Spinal cord (tissue), 10 donors: ENCODE results near the gene BMF. TPM values are rescaled to one million over a fixed set of nuclear protein-coding genes. Genes with fewer than 3 reads are reported as not detected.
A peak's percentile ranks its signal among the peaks of the same experiment; 100 is the strongest.

ENCODE experiments used
- DNase-seq, 6 donors: peaks; one replicate each; pipeline versions ENCODE4 v3.0.0 to v3.0.0-alpha.2; 2013 to 2015; ENCODE audit warnings: low spot score in 6 of 6, low read depth in 4 of 6
- H3K27ac ChIP-seq: one replicate; pipeline ENCODE4 v1.5.1; 2013; ENCODE audit warnings: low read depth, low read length, control low read depth
- H3K27me3 ChIP-seq: one replicate; pipeline ENCODE4 v1.6.1; 2013; ENCODE audit warnings: low read length; ENCODE audit not compliant: control insufficient read depth, insufficient read depth
- H3K36me3 ChIP-seq: one replicate; pipeline ENCODE4 v1.6.1; 2013; ENCODE audit warnings: low read length; ENCODE audit not compliant: control insufficient read depth, insufficient read depth
- H3K4me1 ChIP-seq: one replicate; pipeline ENCODE4 v1.6.1; 2013; ENCODE audit warnings: low read length; ENCODE audit not compliant: control insufficient read depth, insufficient read depth
- H3K4me3 ChIP-seq: one replicate; pipeline ENCODE4 v1.5.1; 2013; ENCODE audit warnings: low read depth, low read length, control low read depth
- H3K9me3 ChIP-seq: one replicate; pipeline ENCODE4 v1.6.1; 2013; ENCODE audit warnings: low read length; ENCODE audit not compliant: control insufficient read depth, insufficient read depth
- WGBS: methylation state at CpG from one replicate; pipeline ENCODE4 v1.1.5; 2013; ENCODE audit warnings: missing lambda C conversion rate; ENCODE audit not compliant: insufficient coverage; 5-methylcytosine and 5-hydroxymethylcytosine counted together
- polyA plus RNA-seq, 2 donors: library from polyadenylated mRNA; unstranded; fragments of 120-200 nt; gene quantifications; one replicate each; pipeline ENCODE4 v1.2.1, GENCODE V29; 2013; ENCODE audit not compliant: insufficient read length in 2 of 2
- total RNA-seq, 2 donors: library from RNA; depleted of rRNA in 1 of 2; stranded (reverse); fragments of 120-200 nt in 1 of 2; fragments of >200 nt in 1 of 2; gene quantifications; one replicate each; pipeline versions ENCODE4 v1.2.3 to v1.2.4, GENCODE V29; 2013 to 2014
- donor health status: healthy.

BMF gene
- total and polyA plus RNA-seq, 4 donors: 4.6 to 10.3 (median 7.9) TPM

GRCh38 chr15:40097096-40097967, 11.3 kb downstream of the BMF start:
- no peak overlapping the region for H3K4me3 ChIP-seq
- peaks cover 10% of the 10 kb centered on the region for H3K27me3 ChIP-seq
- H3K9me3 ChIP-seq: no peaks in the 10 kb centered on the region
- WGBS: 97% methylated on average over 9 of the region's 10 CpGs
- H3K27ac ChIP-seq: no peak overlapping the region
- no peaks in the 10 kb centered on the region for H3K36me3 ChIP-seq
- DNase-seq: no peak
- peaks cover 50% of the 10 kb centered on the region for H3K4me1 ChIP-seq

DNA sequence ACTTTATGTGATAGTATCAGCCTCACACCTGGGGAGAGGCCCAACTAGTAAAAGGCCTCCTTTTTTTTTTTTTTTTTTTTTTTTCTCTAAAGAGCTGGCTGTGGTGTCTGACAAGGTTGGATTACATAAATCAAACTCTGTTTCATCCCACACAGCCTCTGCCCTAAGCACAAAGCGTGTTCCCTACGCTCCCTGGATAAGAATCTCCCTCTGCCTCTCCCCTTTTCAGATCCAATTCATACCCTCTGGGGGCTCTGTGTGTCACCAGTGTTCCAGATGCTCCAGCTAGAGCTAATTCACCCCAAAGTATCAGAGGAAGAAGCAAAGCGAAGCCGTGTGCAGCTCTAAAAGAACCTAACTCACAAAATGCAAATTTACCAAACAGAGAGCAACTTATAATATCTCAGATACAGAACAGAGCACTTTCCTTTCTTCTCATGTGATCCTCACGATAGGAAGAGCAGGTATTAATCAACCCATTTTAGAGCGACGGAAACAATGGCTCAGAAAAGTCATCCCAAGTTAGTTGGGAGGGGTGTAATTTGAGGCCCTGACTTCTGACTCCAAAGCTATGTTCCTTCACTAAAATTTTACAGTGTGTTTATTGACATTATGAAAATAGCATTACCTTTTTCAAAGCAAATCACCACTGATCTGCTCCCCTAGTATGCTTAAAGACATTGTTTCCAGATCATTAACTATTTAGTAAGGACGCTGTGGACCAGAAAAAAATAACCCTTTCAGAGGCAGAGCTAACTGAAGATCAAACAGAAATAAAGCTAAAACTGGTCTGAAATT, 12.4 kb downstream of the BMF start:
- Histone ChIP-seq H3K27ac (peak overlapping the region; percentile 6), H3K9me3 (no peaks in the 10 kb centered on the region), H3K36me3 (no peaks in the 10 kb centered on the region), H3K27me3 (peaks cover 10% of the 10 kb centered on the region), H3K4me3 (no peak overlapping the region), H3K4me1 (peaks cover 54% of the 10 kb centered on the region)
- DNase-seq: peak in 1 of 6 donors; percentile 74
- 56% methylated on average over 5 of the region's 8 CpGs for WGBS

- no peak for DNase-seq
- WGBS: 90% methylated on average over 6 of the region's 9 CpGs
- peaks cover 62% of the 10 kb centered on the region for H3K4me1 ChIP-seq
These were observed 13.1 kb downstream of the BMF start for GRCh38 chr15:40095371-40096093.

DNA sequence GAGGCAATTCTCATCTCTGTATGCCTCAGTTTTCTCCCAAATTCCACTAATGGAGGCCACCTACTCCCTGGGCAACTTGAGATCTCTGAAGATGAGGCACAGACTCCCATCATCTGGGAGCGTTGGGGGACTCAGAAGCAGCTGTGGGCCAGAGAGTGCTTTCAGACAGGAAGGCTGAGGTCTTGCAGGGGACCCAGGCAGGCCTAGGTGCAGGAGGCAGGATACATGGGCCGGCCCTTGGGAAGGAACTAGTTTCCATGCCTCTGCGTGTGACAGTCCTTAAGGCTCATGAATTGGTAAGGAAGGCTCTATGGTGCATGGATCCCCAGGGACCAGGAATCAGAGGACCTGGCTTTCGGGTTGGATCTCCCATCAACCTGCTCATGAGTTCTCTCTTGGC, 14.5 kb downstream of the BMF start:
- Histone ChIP-seq H3K27me3 (peaks cover 6% of the 10 kb centered on the region), H3K9me3 (no peaks in the 10 kb centered on the region), H3K4me3 (no peak overlapping the region), H3K36me3 (peaks cover 4% of the 10 kb centered on the region), H3K4me1 (peaks cover 71% of the 10 kb centered on the region), H3K27ac (no peak overlapping the region)
- WGBS: 95% methylated on average over 3 of the region's 4 CpGs
- DNase-seq: no peak

More at GRCh38 chr15:40095371-40096093, 13.1 kb downstream of the BMF start:
- Histone ChIP-seq H3K9me3 (no peaks in the 10 kb centered on the region), H3K27ac (no peak overlapping the region), H3K36me3 (peaks cover 4% of the 10 kb centered on the region), H3K27me3 (peaks cover 6% of the 10 kb centered on the region), H3K4me3 (no peak overlapping the region)

DNA sequence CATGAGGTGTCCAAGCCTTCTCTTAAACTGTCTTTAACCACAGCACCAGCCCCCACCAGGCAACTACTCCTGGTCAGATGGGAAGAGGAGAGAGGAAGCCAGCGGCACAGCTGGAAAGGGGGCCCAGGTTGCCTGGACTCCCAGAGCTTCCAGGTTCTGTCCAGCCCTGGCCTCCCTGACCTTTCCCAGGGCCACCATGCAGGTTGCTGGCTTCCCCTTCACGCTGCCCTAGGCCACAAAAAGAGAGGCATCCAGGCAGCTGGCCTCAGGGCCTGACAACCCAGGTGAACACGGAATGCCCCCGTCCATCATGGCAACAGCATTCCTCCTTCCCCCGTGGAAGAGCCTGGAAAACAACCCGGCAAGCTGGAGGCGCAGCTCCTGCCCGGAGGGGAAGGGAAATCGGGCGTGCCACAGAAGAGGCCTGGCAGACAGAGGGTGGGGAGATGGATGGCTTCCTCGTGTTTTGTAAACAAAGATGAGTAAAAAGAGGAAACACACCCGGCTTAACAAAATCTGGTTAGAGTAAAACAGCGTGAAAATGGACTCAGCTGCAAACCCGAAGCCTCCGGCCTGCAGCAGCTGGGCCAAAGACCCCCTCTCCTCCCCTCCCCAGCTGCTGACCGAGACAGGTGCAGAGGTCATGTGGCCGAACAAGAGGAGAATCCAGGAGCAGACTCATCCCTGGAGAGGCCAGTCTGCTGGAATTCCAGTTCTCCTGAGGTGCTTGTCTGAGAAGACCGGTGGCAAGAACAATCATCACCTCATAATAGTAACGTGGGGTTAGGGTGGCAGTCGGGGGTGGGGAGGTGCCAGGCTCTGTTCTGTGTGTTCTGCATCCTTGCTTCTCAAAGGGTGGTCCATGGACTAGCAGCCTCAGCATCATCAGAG, 15.5 kb downstream of the BMF start:
- DNase-seq: peak in 2 of 6 donors; percentile 33 to 63
- no peaks in the 10 kb centered on the region for H3K9me3 ChIP-seq
- H3K4me1 ChIP-seq: peaks cover 70% of the 10 kb centered on the region
- peaks cover 4% of the 10 kb centered on the region for H3K36me3 ChIP-seq
- H3K4me3 ChIP-seq: no peak overlapping the region
- peak overlapping the region; percentile 79 for H3K27ac ChIP-seq
- H3K27me3 ChIP-seq: peaks cover 2% of the 10 kb centered on the region
- 44% methylated on average over 9 of the region's 20 CpGs for WGBS

DNA sequence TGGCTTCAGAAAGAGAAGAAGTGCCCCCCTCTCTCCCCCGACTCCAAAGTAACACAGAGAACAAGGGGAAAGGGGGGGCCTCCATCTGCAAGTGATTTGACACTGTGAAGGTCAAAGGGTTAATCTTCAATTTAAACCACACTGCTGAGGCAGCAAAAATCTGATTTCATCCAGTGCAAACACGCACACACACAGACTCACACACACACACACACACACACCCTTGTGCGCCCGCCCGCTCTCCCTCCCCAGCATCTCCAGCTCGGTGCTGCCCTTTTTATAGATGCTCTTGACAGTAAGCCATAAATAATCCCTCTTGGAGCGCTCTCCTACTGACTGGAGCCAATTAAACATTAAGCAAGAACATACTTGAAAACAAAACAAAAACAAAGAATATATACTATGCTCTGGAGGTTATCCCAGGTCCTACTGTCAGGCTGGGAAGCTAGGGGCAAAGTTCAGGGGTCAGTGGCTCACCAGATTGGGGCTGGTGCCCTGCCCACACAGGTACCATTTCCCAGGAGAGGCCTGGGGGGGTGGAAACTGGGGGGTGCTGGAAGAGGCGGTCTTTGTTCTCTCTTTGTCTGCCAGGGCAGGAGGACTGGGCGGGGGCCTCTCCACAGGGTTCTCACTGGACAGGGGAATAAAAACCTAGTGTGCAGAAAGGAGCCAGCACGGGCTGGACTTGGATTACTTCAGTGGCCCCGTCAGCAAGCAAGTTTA, 16.3 kb downstream of the BMF start:
- Histone ChIP-seq H3K36me3 (peaks cover 4% of the 10 kb centered on the region), H3K4me3 (no peak overlapping the region), H3K4me1 (peaks cover 69% of the 10 kb centered on the region), H3K9me3 (no peaks in the 10 kb centered on the region), H3K27me3 (peaks cover 2% of the 10 kb centered on the region), H3K27ac (peak overlapping the region; percentile 79)
- DNase-seq: peak in 2 of 6 donors; percentile 80 to 84
- 21% methylated on average over 5 of the region's 11 CpGs for WGBS

DNA sequence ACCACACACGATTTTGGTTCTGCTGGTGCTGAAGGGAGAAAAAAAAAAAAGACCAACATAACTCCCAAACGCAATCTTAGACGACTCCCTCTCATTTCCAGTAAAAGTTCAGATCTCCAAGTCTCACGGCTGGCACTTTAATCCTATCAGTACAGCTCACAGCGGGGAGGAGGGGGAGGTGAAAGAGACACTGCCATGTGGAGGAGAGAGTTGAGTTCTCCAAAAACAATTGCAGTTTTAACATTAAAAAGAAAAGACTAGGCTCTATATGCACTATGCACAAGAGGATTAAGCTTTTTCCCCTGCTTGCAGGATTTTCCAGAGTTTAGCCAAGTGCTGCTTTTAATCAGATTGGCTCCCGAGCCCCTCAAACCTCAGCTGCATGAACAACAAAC, 16.8 kb downstream of the BMF start:
- no peak for DNase-seq

DNA sequence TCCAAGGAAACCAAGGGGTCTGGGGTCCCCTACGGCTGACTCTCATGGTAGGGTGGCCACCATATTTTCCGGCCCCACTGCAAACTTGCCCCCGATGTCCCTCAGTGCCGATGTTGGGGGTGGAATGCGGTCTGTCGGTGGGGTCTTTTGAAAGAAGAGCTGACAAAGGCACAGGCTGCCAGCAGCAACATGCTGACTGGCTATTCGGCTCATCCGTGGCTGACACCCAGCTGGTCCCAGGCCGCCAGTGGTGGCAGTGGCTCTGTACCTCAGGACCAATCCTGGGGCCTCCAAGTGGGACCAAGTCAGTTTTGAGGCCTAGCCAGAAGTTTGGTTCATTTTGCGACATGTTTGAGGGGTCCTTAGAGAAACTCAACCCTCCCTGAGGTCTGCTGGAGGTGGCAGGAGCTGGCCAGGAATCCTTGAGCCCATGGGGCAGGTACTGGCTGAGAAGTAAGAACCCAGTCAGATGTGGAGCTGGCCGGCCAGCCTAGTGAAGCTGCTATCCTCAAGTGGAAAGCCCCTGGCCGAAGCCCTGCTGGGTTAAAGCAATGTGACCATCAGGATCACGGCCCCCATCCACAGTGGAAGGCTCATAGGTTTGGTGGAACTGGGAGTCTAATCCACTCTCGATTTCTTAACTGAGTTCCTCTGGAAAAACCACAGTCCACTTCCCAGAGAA, 17.8 kb downstream of the BMF start:
- Histone ChIP-seq H3K27ac (peak overlapping the region; percentile 79), H3K4me3 (no peak overlapping the region), H3K36me3 (peaks cover 4% of the 10 kb centered on the region), H3K9me3 (no peaks in the 10 kb centered on the region), H3K27me3 (peaks cover 2% of the 10 kb centered on the region), H3K4me1 (peaks cover 70% of the 10 kb centered on the region)
- WGBS: 64% methylated on average over 13 of the region's 14 CpGs
- DNase-seq: no peak

More for the DNA sequence above, 16.8 kb downstream of the BMF start:
- peaks cover 4% of the 10 kb centered on the region for H3K36me3 ChIP-seq
- no peaks in the 10 kb centered on the region for H3K9me3 ChIP-seq
- H3K27ac ChIP-seq: peak overlapping the region; percentile 79
- peaks cover 2% of the 10 kb centered on the region for H3K27me3 ChIP-seq
- H3K4me3 ChIP-seq: no peak overlapping the region
- no CpG with 5 or more reads among the region's 6 CpGs for WGBS
- H3K4me1 ChIP-seq: peaks cover 70% of the 10 kb centered on the region
